ENCODE results near the gene PPIL4.
A peak's percentile ranks its signal among the peaks of the same experiment; 100 is the strongest.

The PPIL4 gene

GRCh38 chr6:149455031-149455732 is 90.7 kb downstream of the PPIL4 start:
- Histone ChIP-seq H3K4me1 (ENCODE audit: insufficient read depth, low read length) (peaks cover 31% of the 10 kb centered on the region), H3K9ac (ENCODE audit: low read length) (no peak overlapping the region), H3K4me3 (ENCODE audit: low read depth in 1 of 2, low read length in 2 of 2) (peak overlapping the region in 1 of 2 donors; percentile 17), H3K27me3 (ENCODE audit: control insufficient read depth in 1 of 2, insufficient read depth in 2 of 2, low read length in 2 of 2) (no peaks in the 10 kb centered on the region), H3K27ac (ENCODE audit: low read depth, low read length) (peak overlapping the region; percentile 50), H3K9me3 (ENCODE audit: low read length) (no peaks in the 10 kb centered on the region), H3K36me3 (ENCODE audit: insufficient read depth, low read length) (no peaks in the 10 kb centered on the region)

All from muscle layer of colon (tissue), 2 donors.